Fibroblast of villous mesenchyme (primary cell): ENCODE data around the gene CAPN2. TPM values are rescaled to one million over a fixed set of nuclear protein-coding genes. Genes with fewer than 3 reads are reported as not detected.
A peak's percentile ranks its signal among the peaks of the same experiment; 100 is the strongest.

Experiments
- DNase-seq: peaks from one replicate; pipeline ENCODE4 v3.0.0-alpha.2; 2010; ENCODE audit warnings: low read depth
- H3K4me3 ChIP-seq: 2 replicates; pipeline ENCODE4 v1.5.1; 2011; ENCODE audit warnings: low read depth, mild to moderate bottlenecking, low read length
- CTCF ChIP-seq: IDR thresholded peaks from 2 replicates; pipeline ENCODE4 v1.5.1; 2012; ENCODE audit warnings: low read depth, mild to moderate bottlenecking, low read length; ENCODE audit not compliant: insufficient read depth
- total RNA-seq: library from RNA; depleted of rRNA; stranded (reverse); fragments of >200 nt; gene quantifications from 2 replicates; pipeline ENCODE4 v1.2.3, GENCODE V29; 2012

The CAPN2 gene
- total RNA-seq, 1 donor = 512 TPM

DNA sequence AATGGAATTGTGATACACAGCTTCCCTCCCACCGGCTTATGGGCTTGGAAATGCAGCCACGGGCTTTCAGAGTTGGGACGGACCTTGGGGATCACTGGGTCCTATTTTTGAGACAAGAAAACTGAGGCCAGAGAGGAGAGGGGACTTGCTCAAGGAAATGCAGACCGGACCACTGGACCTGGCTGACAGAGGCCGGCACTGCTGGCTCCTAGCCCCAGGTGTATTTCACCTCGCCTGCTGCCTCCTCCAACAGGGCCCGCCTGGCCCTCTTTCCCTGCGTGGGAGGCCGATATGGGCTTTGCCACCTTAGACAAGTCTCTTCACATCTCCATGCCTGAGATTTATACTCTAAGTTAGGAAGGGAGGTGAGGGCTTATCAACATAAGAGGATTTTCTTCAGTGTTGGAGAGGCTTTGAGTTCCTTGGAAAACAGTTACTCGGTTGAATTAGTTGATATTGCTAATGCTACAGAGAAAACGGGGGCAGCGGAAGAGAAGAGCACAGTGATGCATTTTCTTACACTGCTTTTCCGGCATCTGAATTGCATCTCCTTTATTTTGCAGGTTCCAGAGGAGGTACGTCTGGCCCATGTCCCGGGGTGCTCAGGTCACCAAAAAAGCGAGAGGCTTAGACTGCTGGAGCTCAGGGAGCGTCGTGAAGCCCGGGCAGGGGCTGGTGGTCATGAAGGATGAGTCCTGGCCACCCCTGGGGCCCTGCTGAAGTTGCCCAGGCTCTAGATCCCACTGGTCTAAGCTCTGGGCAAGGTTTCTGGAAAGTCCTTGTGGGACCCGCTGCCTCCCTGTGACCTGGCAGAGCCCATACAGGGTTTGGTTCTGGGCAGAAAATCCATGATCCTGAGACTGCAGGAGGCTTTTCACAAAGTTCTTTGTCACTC lies 44.7 kb downstream of the CAPN2 start:
- H3K4me3 ChIP-seq = no peak overlapping the region
- DNase-seq = no peak
- TF ChIP-seq CTCF = no peak

DNA sequence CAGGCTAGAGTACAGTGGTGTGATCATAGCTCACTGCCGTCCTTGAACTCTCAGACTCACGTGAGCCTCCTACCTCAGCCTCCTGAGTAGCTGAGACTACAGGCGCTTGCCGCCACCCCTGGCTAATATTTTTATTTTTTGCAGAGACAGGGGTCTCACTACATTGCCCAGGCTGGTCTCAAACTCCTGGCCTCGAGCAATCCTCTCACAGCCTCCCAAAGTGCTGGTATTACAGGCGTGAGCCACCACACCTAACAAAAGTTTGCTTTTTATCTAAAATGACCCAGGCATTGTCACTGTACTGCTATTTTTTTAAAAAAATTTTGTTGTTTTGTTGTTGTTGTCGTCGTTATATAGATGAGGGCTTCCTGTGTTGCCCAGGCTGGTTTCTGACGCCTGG lies 46.4 kb downstream of the CAPN2 start:
- DNase-seq = no peak
- no peak for TF ChIP-seq CTCF

DNA sequence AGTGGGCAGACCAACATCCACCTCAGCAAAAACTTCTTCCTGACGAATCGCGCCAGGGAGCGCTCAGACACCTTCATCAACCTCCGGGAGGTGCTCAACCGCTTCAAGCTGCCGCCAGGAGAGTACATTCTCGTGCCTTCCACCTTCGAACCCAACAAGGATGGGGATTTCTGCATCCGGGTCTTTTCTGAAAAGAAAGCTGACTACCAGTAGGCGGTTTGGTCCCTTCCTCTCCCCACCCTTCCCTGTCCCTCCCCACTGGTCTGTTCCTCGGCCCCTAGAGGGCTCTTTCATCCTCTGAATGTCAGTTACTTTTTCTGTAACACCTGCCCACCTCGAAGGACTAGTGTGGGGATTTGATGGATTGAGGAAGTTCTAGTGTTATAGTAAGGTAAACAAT lies 46.9 kb downstream of the CAPN2 start:
- no peak overlapping the region for H3K4me3 ChIP-seq
- no peak for DNase-seq
- no peak for TF ChIP-seq CTCF

More for the DNA sequence above, 46.4 kb downstream of the CAPN2 start:
- H3K4me3 ChIP-seq = no peak overlapping the region

DNA sequence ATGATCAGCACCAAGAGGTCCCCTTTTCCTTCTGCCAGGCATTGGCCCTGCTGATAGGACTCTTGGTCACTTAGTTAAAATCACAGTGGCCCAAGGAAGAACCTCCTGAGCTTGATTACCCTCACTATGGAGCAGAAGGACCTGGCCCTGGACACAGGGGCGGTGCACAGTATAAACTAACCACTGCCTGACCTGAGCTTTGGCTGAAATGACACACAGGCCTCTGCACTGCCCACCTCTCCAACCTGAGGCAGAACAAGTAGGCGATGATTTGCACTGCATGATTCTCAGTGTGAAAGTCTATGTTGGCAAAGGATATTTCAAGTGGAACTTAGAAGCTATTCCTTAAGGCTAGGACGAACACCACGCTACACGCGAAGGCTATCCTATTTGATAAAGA lies 48.5 kb downstream of the CAPN2 start:
- no peak for DNase-seq
- no peak overlapping the region for H3K4me3 ChIP-seq
- TF ChIP-seq CTCF = no peak

DNA sequence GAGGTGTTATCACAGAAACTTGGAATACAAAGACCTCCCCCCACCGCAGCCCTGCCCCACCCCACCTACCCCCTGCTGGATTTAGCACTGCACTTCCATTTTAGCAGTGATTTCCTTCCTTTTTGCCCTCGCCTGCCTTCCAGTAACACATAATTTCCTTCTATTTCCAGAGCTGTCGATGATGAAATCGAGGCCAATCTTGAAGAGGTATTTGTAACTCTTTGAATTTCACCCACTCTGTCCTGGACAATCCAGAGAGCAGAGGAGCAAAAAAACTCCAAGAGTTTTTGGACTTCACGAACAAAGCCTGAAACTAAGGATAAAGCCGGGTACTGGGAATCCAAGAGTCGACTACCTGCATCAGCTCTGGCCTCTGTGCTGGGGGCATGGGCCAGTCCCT lies 49.1 kb downstream of the CAPN2 start:
- no peak for TF ChIP-seq CTCF
- no peak overlapping the region for H3K4me3 ChIP-seq
- DNase-seq = peak; percentile 38

GRCh38 chr1:223763251-223763650 lies 50.9 kb downstream of the CAPN2 start:
- no peak overlapping the region for H3K4me3 ChIP-seq

More at GRCh38 chr1:223763251-223763650, 50.9 kb downstream of the CAPN2 start:
- DNase-seq = no peak
- no peak for TF ChIP-seq CTCF
